Measurements from ENCODE around the gene TBC1D1.

Gene TBC1D1

GRCh38 chr4:37881811-37882210, 9.1 kb upstream of the TBC1D1 start:
- TF ChIP-seq TAF1 (IDR thresholded peaks at IDR 0.05; ENCODE audit: borderline replicate concordance, insufficient read depth, low read length), result no peak
- TF ChIP-seq REST (IDR thresholded peaks at IDR 0.05; ENCODE audit: insufficient read depth in 1 of 2, low read depth in 2 of 2, low read length in 2 of 2), result no peak
- TF ChIP-seq FOXP2 (optimal IDR thresholded peaks at IDR 0.05; ENCODE audit: borderline replicate concordance, extremely low read depth, extremely low read length, insufficient read depth), result no peak
- no peak for TF ChIP-seq SIN3A (IDR thresholded peaks at IDR 0.05; ENCODE audit: borderline replicate concordance, insufficient read depth, low read length)
- TF ChIP-seq POLR2AphosphoS5 (IDR thresholded peaks at IDR 0.05; ENCODE audit: low read depth, low read length), result no peak

GRCh38 chr4:37882665-37883296, 8.1 kb upstream of the TBC1D1 start:
- no peak for TF ChIP-seq TAF1 (IDR thresholded peaks at IDR 0.05; ENCODE audit: borderline replicate concordance, insufficient read depth, low read length)
- no peak for TF ChIP-seq POLR2AphosphoS5 (IDR thresholded peaks at IDR 0.05; ENCODE audit: low read depth, low read length)
- TF ChIP-seq REST (IDR thresholded peaks at IDR 0.05; ENCODE audit: insufficient read depth in 1 of 2, low read depth in 2 of 2, low read length in 2 of 2), result no peak
- no peak for TF ChIP-seq FOXP2 (optimal IDR thresholded peaks at IDR 0.05; ENCODE audit: borderline replicate concordance, extremely low read depth, extremely low read length, insufficient read depth)
- TF ChIP-seq SIN3A (IDR thresholded peaks at IDR 0.05; ENCODE audit: borderline replicate concordance, insufficient read depth, low read length), result no peak

- no peak for TF ChIP-seq FOXP2 (optimal IDR thresholded peaks at IDR 0.05; ENCODE audit: borderline replicate concordance, extremely low read depth, extremely low read length, insufficient read depth)
- TF ChIP-seq TAF1 (IDR thresholded peaks at IDR 0.05; ENCODE audit: borderline replicate concordance, insufficient read depth, low read length), result no peak
- TF ChIP-seq REST (IDR thresholded peaks at IDR 0.05; ENCODE audit: insufficient read depth in 1 of 2, low read depth in 2 of 2, low read length in 2 of 2), result no peak
- TF ChIP-seq POLR2AphosphoS5 (IDR thresholded peaks at IDR 0.05; ENCODE audit: low read depth, low read length), result no peak
- TF ChIP-seq SIN3A (IDR thresholded peaks at IDR 0.05; ENCODE audit: borderline replicate concordance, insufficient read depth, low read length), result no peak
These were observed 5.9 kb upstream of the TBC1D1 start for GRCh38 chr4:37884855-37885487.

- no peak for TF ChIP-seq FOXP2 (optimal IDR thresholded peaks at IDR 0.05; ENCODE audit: borderline replicate concordance, extremely low read depth, extremely low read length, insufficient read depth)
- TF ChIP-seq TAF1 (IDR thresholded peaks at IDR 0.05; ENCODE audit: borderline replicate concordance, insufficient read depth, low read length), result no peak
- TF ChIP-seq POLR2AphosphoS5 (IDR thresholded peaks at IDR 0.05; ENCODE audit: low read depth, low read length), result no peak
- TF ChIP-seq REST (IDR thresholded peaks at IDR 0.05; ENCODE audit: insufficient read depth in 1 of 2, low read depth in 2 of 2, low read length in 2 of 2), result no peak
- no peak for TF ChIP-seq SIN3A (IDR thresholded peaks at IDR 0.05; ENCODE audit: borderline replicate concordance, insufficient read depth, low read length)
These were observed 5.4 kb upstream of the TBC1D1 start for GRCh38 chr4:37885496-37885895.
